Stimulated activated CD8-positive, alpha-beta memory T cell treated with anti-CD3 and anti-CD28 coated beads, Interleukin-2, amount 100 ng/mL, for 1 hour (primary cell): ENCODE results near the gene RET.
"Not testable (repeated sequence)": the region's sequence is repeated elsewhere in the genome, so short reads cannot be mapped to it uniquely, and the experiment has no call there.

ENCODE experiments used
- DNase-seq, 2 donors: peaks; one replicate each; pipeline ENCODE4 v3.0.0-alpha.2; 2020; ENCODE audit warnings: low read depth in 2 of 2

The RET gene

GRCh38 chr10:43135656-43136055 is 58.8 kb downstream of the RET start:
- DNase-seq = no peak

- DNase-seq = no peak
These were observed 59.6 kb downstream of the RET start for GRCh38 chr10:43136432-43136831.

- no peak for DNase-seq
These were observed 60.3 kb downstream of the RET start for GRCh38 chr10:43136995-43137716.

- DNase-seq = no peak
These were observed 60.8 kb downstream of the RET start for GRCh38 chr10:43137717-43138020.

GRCh38 chr10:43138021-43138756 is 61.3 kb downstream of the RET start, which contains the start of gene CSGALNACT2:
TSS of gene CSGALNACT2 (plus strand) at chr10:43138445. CDS start at chr10:43155150, 16,705 bp downstream.
- peak; percentile 77 for DNase-seq

GRCh38 chr10:43138757-43139241 is 61.9 kb downstream of the RET start:
- peak; percentile 19 to 30 for DNase-seq

- no peak for DNase-seq
These were observed 64.6 kb downstream of the RET start for GRCh38 chr10:43141421-43141820.

GRCh38 chr10:43145311-43145710 is 68.4 kb downstream of the RET start:
- DNase-seq = no peak

- not testable (repeated sequence) for DNase-seq
These were observed 69.1 kb downstream of the RET start for GRCh38 chr10:43145936-43146335.

- no peak for DNase-seq
These were observed 74.5 kb downstream of the RET start for GRCh38 chr10:43151371-43151770.

- no peak for DNase-seq
These were observed 77.0 kb downstream of the RET start for GRCh38 chr10:43153901-43154300.

- DNase-seq = no peak
These were observed 78.4 kb downstream of the RET start for GRCh38 chr10:43155221-43155620.

- DNase-seq = no peak
These were observed 78.9 kb downstream of the RET start for GRCh38 chr10:43155741-43156140.

GRCh38 chr10:43156590-43157341 is 79.9 kb downstream of the RET start:
- DNase-seq = no peak

GRCh38 chr10:43158636-43159035 is 81.8 kb downstream of the RET start:
- no peak for DNase-seq

GRCh38 chr10:43160046-43160920 is 83.4 kb downstream of the RET start:
- no peak for DNase-seq

- DNase-seq = no peak
These were observed 84.0 kb downstream of the RET start for GRCh38 chr10:43160921-43161255.

- no peak for DNase-seq
These were observed 85.7 kb downstream of the RET start for GRCh38 chr10:43162604-43163003.

- no peak for DNase-seq
These were observed 89.5 kb downstream of the RET start for GRCh38 chr10:43166207-43166879.

GRCh38 chr10:43166880-43167497 is 90.1 kb downstream of the RET start:
- DNase-seq = no peak

GRCh38 chr10:43167498-43167889 is 90.6 kb downstream of the RET start:
- DNase-seq = no peak
